GM23338 (cell line): ENCODE results near the gene NCR2.

Source experiments
- EZH2 ChIP-seq: fragments of 200-600 bp; sonication (generic); IDR thresholded peaks from one replicate; pipeline ENCODE4 v1.8.0; 2017; ENCODE audit warnings: antibody characterized with exemption, mild to moderate bottlenecking, low read depth; ENCODE audit not compliant: unreplicated experiment
- POLR2AphosphoS5 ChIP-seq: IDR thresholded peaks from 2 replicates; pipeline ENCODE4 v1.6.1; 2016; ENCODE audit warnings: antibody characterized with exemption, low read depth
- STAT1 ChIP-seq: IDR thresholded peaks from one replicate; pipeline ENCODE4 v1.6.1; 2016; ENCODE audit warnings: antibody characterized with exemption; ENCODE audit not compliant: unreplicated experiment
- TF ChIP-seq, protein P1 (sequence below), 2 experiments: fragments of 200-600 bp in 1 of 2; sonication (generic) in 1 of 2; conservative IDR thresholded peaks; 2 replicates each; pipeline versions ENCODE4 v1.5.1 to v1.6.1; 2016 to 2017; ENCODE audit warnings: antibody characterized with exemption in 2 of 2, low read depth in 2 of 2, mild to moderate bottlenecking in 2 of 2, moderate library complexity in 1 of 2
- TF ChIP-seq, protein P2 (sequence below): IDR thresholded peaks from one replicate; pipeline ENCODE4 v1.6.1; 2018; ENCODE audit warnings: antibody characterized with exemption; ENCODE audit not compliant: unreplicated experiment
- TF ChIP-seq, protein P3 (sequence below): IDR thresholded peaks from 2 replicates; pipeline ENCODE4 v1.6.1; 2016; ENCODE audit warnings: antibody characterized with exemption

DNA sequence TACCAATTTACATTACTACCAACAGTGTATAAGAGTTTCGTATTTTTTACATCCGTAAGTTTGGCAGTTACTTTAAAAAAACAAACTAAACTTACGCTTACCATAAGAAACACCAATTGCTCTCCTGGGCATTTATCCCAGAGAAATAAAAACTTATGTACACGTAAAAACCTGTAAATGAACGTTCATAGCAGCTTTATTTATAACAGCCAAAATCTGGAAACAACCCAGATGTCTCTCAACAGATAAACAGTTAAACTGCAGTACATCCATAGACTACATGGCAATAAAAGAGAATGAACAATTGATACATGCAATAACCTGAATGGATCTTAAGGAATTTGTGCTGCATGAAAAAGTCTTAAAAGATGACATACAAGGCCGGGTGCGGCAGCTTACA lies 30.7 kb downstream of the NCR2 start:
- TF ChIP-seq, protein P1, sequence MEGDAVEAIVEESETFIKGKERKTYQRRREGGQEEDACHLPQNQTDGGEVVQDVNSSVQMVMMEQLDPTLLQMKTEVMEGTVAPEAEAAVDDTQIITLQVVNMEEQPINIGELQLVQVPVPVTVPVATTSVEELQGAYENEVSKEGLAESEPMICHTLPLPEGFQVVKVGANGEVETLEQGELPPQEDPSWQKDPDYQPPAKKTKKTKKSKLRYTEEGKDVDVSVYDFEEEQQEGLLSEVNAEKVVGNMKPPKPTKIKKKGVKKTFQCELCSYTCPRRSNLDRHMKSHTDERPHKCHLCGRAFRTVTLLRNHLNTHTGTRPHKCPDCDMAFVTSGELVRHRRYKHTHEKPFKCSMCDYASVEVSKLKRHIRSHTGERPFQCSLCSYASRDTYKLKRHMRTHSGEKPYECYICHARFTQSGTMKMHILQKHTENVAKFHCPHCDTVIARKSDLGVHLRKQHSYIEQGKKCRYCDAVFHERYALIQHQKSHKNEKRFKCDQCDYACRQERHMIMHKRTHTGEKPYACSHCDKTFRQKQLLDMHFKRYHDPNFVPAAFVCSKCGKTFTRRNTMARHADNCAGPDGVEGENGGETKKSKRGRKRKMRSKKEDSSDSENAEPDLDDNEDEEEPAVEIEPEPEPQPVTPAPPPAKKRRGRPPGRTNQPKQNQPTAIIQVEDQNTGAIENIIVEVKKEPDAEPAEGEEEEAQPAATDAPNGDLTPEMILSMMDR (conservative IDR thresholded peaks at IDR 0.05; ENCODE audit: low read depth in 2 of 2): no peak
- TF ChIP-seq, protein P2, sequence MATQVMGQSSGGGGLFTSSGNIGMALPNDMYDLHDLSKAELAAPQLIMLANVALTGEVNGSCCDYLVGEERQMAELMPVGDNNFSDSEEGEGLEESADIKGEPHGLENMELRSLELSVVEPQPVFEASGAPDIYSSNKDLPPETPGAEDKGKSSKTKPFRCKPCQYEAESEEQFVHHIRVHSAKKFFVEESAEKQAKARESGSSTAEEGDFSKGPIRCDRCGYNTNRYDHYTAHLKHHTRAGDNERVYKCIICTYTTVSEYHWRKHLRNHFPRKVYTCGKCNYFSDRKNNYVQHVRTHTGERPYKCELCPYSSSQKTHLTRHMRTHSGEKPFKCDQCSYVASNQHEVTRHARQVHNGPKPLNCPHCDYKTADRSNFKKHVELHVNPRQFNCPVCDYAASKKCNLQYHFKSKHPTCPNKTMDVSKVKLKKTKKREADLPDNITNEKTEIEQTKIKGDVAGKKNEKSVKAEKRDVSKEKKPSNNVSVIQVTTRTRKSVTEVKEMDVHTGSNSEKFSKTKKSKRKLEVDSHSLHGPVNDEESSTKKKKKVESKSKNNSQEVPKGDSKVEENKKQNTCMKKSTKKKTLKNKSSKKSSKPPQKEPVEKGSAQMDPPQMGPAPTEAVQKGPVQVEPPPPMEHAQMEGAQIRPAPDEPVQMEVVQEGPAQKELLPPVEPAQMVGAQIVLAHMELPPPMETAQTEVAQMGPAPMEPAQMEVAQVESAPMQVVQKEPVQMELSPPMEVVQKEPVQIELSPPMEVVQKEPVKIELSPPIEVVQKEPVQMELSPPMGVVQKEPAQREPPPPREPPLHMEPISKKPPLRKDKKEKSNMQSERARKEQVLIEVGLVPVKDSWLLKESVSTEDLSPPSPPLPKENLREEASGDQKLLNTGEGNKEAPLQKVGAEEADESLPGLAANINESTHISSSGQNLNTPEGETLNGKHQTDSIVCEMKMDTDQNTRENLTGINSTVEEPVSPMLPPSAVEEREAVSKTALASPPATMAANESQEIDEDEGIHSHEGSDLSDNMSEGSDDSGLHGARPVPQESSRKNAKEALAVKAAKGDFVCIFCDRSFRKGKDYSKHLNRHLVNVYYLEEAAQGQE: no peak
- TF ChIP-seq, protein P3, sequence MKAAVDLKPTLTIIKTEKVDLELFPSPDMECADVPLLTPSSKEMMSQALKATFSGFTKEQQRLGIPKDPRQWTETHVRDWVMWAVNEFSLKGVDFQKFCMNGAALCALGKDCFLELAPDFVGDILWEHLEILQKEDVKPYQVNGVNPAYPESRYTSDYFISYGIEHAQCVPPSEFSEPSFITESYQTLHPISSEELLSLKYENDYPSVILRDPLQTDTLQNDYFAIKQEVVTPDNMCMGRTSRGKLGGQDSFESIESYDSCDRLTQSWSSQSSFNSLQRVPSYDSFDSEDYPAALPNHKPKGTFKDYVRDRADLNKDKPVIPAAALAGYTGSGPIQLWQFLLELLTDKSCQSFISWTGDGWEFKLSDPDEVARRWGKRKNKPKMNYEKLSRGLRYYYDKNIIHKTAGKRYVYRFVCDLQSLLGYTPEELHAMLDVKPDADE: no peak
- TF ChIP-seq EZH2: no peak
- no peak for TF ChIP-seq POLR2AphosphoS5
- no peak for TF ChIP-seq STAT1
